Uterus (tissue), 2 donors: ENCODE data around the gene HECW1.

Experiments
- CTCF ChIP-seq, 4 experiments: fragments of 200-600 bp in 2 of 4; fragments of 450-650 bp in 2 of 4; sonication (generic) in 2 of 4; IDR thresholded peaks; one replicate each; pipeline ENCODE4 v1.5.1; 2016 to 2019; ENCODE audit warnings: antibody characterized with exemption in 4 of 4, mild to moderate bottlenecking in 2 of 4, moderate library complexity in 1 of 4
- POLR2A ChIP-seq, 2 donors: fragments of 450-650 bp; IDR thresholded peaks; one replicate each; pipeline ENCODE4 v1.6.1; 2016; ENCODE audit warnings: antibody characterized with exemption in 2 of 2, mild to moderate bottlenecking in 1 of 2, moderate library complexity in 1 of 2

GRCh38 chr7:43491984-43492383 is 379.5 kb downstream of the HECW1 start:
- TF ChIP-seq CTCF (IDR thresholded peaks at IDR 0.05) (no peak), POLR2A (IDR thresholded peaks at IDR 0.05) (no peak)
